Middle frontal gyrus (tissue), 1 donor: ENCODE data around the gene RPSA.
"Not testable (repeated sequence)": the region's sequence is repeated elsewhere in the genome, so short reads cannot be mapped to it uniquely, and the experiment has no call there.

ENCODE experiments used
- DNase-seq: peaks from one replicate; pipeline ENCODE4 v3.0.0-alpha.2; 2015; ENCODE audit warnings: low spot score; ENCODE audit errors: extremely low spot score

The RPSA gene

DNA sequence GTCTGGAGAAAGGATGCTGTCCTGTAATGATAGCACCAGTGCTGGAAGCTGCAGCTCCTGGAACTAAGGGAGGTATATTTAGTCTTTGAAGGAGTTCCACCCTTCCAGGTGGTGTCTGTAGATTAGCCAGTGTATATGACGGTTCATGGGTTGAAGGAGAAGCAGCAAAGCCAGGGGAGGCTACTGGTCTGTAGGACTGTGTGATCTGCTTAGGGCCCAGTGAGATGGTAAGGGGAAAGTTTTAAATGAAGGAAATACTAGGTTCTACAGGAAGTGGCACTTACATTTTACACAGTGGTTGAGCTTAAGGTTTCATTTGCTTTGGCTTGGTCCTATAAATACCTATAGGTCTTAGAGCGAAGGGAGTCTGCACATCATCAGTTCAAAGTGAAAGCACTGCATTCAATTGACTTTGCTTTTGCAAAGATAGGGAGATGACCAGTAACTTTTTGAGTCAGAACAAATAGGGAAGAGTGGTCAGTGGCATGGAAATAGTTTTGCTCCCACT lies 17.7 kb upstream of the RPSA start:
- no peak for DNase-seq

DNA sequence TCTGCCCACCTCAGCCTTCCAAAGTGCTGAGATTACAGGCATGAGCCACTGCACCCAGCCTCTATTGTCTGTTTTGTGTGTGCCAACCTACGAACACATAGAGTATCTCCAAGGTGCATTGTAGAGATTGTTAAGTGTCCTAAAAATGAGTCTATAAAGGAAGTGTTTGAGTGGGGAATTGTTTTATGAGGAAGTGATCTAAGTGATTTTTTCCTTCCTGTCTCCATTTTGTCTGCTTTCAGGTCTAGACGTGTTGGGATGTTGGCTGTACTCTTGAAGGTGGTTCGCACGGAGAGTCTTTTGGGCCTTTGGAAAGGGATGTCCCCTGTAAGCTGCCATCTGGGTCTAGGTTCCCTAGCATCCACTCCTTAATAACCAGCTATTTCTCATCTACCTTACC lies 16.3 kb upstream of the RPSA start:
- DNase-seq: no peak

- DNase-seq: no peak
These were observed 9.8 kb upstream of the RPSA start for GRCh38 chr3:39396690-39397089.

GRCh38 chr3:39398700-39399099 lies 7.8 kb upstream of the RPSA start:
- DNase-seq: no peak

DNA sequence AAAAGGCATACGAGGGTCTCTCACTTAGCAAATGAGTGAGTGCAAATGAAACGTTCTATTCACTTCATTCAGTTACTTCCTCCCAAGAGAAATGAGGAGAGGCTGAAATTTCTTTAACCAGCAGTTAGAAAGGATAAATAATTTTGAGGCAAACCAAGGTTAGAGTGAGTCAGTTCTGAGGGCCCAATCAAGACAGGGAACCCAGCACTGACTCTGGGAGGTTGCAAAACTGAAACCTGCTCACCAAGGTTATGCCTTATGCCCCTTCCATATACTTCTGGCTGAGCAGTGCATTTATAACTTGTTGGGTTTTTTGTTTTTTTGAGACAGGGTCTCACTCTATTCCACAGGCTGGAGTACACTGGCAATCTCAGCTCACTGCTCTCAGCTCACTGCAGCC lies 4.5 kb upstream of the RPSA start:
- no peak for DNase-seq

- DNase-seq: no peak
These were observed 1.4 kb upstream of the RPSA start for GRCh38 chr3:39404943-39405686.

GRCh38 chr3:39405687-39406367 lies 693 bp upstream of the RPSA start:
- no peak for DNase-seq

- no peak for DNase-seq
These were observed 724 bp downstream of the RPSA start for GRCh38 chr3:39407259-39407629.

DNA sequence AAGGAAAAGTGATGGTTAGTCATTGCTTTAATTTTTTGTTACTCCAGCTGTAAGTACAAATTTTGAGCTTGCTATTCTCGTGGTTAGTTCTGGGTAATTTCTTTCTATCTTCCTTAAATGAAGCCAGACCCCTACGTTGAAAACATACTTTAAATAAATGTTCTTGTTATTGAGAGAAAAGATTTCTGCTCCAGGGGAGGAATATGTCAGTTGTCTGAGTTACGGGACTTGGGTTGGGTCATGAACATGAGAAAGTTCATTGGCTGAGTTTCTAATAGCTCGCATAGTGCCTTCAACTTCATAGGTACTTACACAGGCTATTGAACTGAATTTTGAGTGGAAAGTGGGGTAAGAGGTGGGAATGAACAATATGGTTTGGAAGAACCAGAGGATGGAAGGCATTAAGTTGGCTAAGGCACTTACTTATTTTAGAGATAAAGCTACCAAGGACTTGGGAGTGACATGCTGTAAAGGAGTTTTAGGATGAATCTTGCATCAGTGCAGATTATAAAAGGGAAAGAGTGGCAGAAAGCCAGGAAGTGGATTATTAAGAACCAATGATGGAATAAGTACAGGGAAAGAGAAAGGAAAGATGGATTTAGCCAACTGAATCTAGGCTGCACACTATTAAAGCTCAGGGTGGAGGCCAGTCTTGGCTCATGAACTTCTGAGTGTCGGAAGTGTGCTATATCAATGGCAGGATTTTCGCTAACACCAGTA lies 1.4 kb downstream of the RPSA start:
- DNase-seq: no peak

DNA sequence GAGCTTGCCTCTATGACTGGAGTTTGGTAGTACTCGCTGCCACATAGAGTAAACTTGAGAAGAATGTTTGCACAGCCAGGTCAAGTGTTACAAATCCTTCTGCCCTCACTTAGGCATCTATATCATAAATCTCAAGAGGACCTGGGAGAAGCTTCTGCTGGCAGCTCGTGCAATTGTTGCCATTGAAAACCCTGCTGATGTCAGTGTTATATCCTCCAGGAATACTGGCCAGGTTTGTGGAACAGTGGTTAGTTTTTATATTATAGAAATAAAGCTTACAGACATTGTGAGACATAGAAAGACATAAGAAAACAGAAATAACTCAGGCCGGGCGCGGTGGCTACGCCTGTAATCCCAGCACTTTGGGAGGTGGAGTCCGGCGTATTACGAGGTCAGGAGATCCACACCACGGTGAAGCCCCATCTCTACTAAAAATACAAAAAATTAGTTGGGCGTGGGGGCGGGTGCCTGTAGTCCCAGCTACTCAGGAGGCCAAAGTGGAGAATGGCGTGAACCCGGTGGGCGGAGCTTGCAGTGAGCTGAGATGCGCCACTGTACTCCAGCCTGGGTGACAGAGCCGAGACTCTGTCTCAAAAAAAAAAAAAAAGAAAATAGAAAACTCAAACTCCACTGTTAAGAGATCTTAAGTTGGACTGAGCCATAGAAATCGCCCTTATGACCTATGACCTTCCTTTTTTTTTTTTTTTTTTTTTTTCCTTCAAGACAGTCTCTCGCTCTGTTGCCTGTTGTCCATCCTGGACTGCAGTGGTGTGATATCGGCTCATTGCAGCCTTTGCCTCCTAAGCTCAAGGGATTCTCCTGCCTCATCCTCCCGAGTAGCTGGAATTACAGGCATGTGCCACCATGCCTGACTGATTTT lies 2.2 kb downstream of the RPSA start:
- DNase-seq: no peak

DNA sequence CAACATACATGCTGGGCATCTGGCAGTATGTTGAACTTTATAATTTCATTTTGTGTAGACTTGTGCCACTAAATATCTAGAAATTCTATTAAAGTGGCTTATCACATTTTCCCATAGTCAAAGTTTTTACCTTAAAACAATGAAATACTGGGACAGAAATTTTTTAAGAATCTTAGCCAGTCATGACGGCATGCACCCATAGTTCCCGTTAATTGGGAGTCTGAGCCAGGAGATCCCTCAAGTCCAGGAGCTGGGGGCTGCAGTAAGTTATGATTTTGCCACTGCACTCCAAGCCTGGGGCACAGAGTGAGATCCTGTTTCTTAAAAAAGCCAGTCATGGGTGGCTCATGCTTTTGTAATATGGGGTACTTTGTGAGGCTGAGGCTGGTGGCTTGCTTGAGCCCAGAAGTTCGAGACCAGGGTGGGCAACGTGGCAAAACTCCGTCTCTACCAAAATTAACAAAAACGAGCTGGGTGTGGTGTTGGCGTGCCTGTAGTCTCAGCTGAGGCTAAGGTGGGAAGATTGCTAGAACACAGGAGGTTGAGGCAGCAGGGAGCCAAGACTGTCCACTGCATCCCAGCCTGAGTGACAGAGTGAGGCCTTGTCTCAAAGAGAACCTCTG lies 3.1 kb downstream of the RPSA start:
- no peak for DNase-seq

DNA sequence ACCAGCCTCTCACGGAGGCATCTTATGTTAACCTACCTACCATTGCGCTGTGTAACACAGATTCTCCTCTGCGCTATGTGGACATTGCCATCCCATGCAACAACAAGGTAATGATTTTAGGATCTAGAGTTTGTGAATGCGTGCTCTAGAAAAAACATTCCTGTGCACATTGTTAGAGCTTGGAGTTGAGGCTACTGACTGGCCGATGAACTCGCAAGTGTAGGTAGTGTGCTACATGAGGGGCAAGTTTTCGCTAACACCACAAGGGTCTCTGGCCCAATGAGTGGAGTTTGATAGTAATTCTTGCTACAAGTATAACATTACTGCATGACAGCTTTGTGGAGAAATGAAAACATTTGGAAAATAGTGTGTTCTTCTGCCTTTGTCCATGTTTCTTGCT lies 4.4 kb downstream of the RPSA start:
- no peak for DNase-seq

- no peak for DNase-seq
These were observed 6.2 kb downstream of the RPSA start for GRCh38 chr3:39412668-39413260.

DNA sequence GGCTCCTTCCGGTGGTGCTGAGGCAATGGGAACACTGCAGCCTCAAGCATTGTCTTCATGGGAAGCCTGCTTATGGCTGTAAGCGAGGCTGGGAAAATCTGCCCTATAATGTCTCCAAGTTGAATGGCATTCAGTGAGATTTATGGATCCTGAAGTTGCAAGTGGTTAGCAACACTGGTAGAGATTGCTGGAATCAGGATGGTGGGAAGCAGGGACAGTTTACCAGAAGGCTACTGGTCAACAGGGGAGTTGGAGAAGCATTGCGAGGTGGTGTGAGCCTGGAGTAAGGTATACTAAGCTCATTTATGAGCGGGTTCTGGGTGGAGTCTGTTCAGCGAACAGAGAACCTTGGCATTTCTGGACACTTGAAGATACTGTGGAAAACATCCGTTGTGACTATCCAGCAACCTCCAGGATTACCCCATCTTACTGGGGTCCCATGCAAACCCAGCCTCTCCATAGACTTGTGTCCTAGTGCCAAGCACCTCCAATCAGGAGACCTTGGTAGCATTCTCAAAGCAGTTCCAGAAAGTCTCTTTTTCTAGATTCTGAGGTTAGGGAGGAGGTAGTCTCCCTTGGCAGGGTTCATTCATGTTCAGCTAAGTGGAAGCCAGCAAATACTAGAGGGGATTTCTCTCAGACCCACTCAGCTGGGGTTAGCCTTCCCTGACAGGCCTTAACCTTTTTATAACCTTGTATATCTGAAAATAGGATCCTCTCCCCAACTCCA lies 7.3 kb downstream of the RPSA start:
- no peak for DNase-seq

DNA sequence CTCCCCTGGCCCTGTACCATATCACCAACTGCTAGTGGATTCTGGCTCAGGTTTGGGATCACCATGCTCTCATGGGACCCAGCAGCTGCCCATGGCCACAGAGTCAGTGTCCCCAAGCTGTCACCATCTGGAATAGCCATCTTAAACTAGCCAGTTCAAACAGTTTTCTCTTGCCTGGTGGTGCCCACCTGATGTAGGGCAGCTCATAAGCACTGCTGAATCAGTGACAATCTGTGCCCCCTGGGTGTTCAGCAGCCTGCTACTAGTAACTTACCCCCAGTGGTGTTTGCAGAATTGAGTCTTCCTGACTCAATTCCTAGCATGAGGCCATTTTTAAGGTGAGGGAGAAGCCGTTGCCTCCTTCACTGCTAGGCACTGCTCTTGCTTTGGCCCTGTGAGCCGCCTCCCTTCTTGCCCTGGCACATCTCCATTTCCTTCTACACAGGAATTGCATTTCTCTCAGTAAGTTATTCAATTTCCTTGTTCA lies 7.9 kb downstream of the RPSA start:
- no peak for DNase-seq

GRCh38 chr3:39415302-39415701 lies 8.8 kb downstream of the RPSA start:
- DNase-seq: not testable (repeated sequence)

DNA sequence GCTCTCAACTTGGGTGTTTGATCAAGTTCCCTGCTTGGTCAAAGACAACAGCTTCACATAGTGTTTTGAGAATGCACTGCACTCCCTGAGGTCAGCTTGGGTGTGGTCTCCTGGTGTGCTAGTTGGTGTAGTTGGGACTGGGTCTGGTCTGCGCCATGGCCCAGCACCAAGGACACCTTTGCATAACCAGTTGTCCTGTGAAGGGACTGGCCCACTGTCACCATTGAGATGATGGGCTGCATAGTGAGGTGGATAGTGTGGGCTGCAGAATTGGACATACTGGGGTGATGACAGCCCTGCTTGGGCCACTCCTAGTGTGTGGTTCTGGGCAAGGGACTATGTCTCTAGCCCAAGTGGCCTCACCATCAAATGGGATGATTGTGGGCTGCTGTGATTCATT lies 9.5 kb downstream of the RPSA start:
- no peak for DNase-seq

- DNase-seq: not testable (repeated sequence)
These were observed 10.5 kb downstream of the RPSA start for GRCh38 chr3:39416998-39417397.

DNA sequence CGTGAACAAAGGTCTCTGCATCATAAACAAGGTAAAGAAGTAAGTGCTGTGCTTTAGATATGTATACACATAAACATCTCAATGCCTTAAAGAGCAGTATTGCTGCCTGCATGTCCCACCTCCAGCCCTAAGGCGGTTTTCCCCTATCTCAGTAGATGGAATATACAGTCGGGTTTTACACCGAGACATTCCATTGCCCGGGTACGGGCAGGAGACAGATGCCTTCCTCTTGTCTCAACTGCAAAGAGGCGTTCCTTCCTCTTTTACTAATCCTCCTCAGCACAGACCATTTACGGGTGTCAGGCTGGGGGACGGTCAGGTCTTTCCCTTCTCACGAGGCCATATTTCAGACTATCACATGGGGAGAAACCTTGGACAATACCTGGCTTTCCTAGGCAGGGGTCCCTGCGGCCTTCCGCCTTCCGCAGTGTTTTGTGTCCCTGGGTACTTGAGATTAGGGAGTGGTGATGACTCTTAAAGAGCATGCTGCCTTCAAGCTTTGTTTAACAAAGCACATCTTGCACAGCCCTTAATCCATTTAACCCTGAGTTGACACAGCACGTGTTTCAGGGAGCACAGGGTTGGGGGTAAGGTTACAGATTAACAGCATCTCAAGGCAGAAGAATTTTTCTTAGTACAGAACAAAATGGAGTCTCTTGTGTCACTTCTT lies 12.2 kb downstream of the RPSA start:
- DNase-seq: not testable (repeated sequence)
